Measurements from ENCODE around the gene ALKBH3. TPM values are rescaled to one million over a fixed set of nuclear protein-coding genes. Genes with fewer than 3 reads are reported as not detected.

ALKBH3 gene
- polyA plus RNA-seq, 1 donor (not counting 4 experiments of a cell fraction or from before 2014, with no cell fraction given), result 42.4 TPM

GRCh38 chr11:43832536-43832935 lies 48.1 kb upstream of the ALKBH3 start:
- no peak for TF ChIP-seq CTCF (optimal IDR thresholded peaks at IDR 0.05 in 1 of 3, IDR thresholded peaks at IDR 0.05 in 1 of 3, conservative IDR thresholded peaks at IDR 0.05 in 1 of 3; ENCODE audit: extremely low read depth in 1 of 3, insufficient read depth in 2 of 3, low read length in 3 of 3)
- no peak for TF ChIP-seq EZH2 (IDR thresholded peaks at IDR 0.05; ENCODE audit: low read length)
- H3K27ac ChIP-seq (ENCODE audit: control insufficient read depth, insufficient read depth, low read length), result peak overlapping the region; percentile 20
- no peak overlapping the region for H3K4me2 ChIP-seq (ENCODE audit: control insufficient read depth, extremely low read depth, insufficient read depth, low read depth, low read length)
- H3K9me3 ChIP-seq (ENCODE audit: control insufficient read depth, low read depth, low read length), result no peaks in the 10 kb centered on the region
- peaks cover 0 to 7% of the 10 kb centered on the region in 2 experiments for H3K36me3 ChIP-seq (ENCODE audit: control insufficient read depth in 2 of 2, extremely low read depth in 1 of 2, insufficient read depth in 2 of 2, low read length in 2 of 2)
- no peak overlapping the region for H3K4me3 ChIP-seq (ENCODE audit: control insufficient read depth in 2 of 3, extremely low read depth in 1 of 3, insufficient read depth in 2 of 3, low read depth in 1 of 3, low read length in 3 of 3)
- peaks cover 3% of the 10 kb centered on the region for H3K79me2 ChIP-seq (ENCODE audit: control insufficient read depth, insufficient read depth, low read length)
- dilution Hi-C loops (cut with MboI; ENCODE audit: extremely low pct_ligation_motif_present, low sequenced_read_pairs), result no loop called here
- DNase-seq (ENCODE audit: low read depth, low spot score), result no peak
- FAIRE-seq, result peak; percentile 29
- no peaks in the 10 kb centered on the region for H3K9me1 ChIP-seq (ENCODE audit: control insufficient read depth, extremely low read depth, insufficient read depth, low read length)
- no peaks in the 10 kb centered on the region for H3K27me3 ChIP-seq (ENCODE audit: control insufficient read depth, extremely low read depth, insufficient read depth, low read length)
- H3K9ac ChIP-seq (ENCODE audit: control insufficient read depth, extremely low read depth, insufficient read depth, low read length), result no peak overlapping the region
- H4K20me1 ChIP-seq (ENCODE audit: control insufficient read depth, extremely low read depth, insufficient read depth, low read length), result no peaks in the 10 kb centered on the region
- H3K4me1 ChIP-seq (ENCODE audit: control insufficient read depth, extremely low read depth, insufficient read depth, low read length), result peaks cover 26% of the 10 kb centered on the region
- no peak overlapping the region for H2AFZ ChIP-seq (ENCODE audit: control insufficient read depth, low read length)

- DNase-seq (ENCODE audit: low read depth, low spot score) (no peak), FAIRE-seq (no peak)
- no peaks in the 10 kb centered on the region for H3K9me1 ChIP-seq (ENCODE audit: control insufficient read depth, extremely low read depth, insufficient read depth, low read length)
- peaks cover 26% of the 10 kb centered on the region for H3K4me1 ChIP-seq (ENCODE audit: control insufficient read depth, extremely low read depth, insufficient read depth, low read length)
- H3K27ac ChIP-seq (ENCODE audit: control insufficient read depth, insufficient read depth, low read length), result no peak overlapping the region
- peaks cover 3% of the 10 kb centered on the region for H3K79me2 ChIP-seq (ENCODE audit: control insufficient read depth, insufficient read depth, low read length)
- no peak overlapping the region for H2AFZ ChIP-seq (ENCODE audit: control insufficient read depth, low read length)
- no peaks in the 10 kb centered on the region for H3K9me3 ChIP-seq (ENCODE audit: control insufficient read depth, low read depth, low read length)
- H3K4me2 ChIP-seq (ENCODE audit: control insufficient read depth, extremely low read depth, insufficient read depth, low read depth, low read length), result no peak overlapping the region
- peaks cover 0 to 7% of the 10 kb centered on the region in 2 experiments for H3K36me3 ChIP-seq (ENCODE audit: control insufficient read depth in 2 of 2, extremely low read depth in 1 of 2, insufficient read depth in 2 of 2, low read length in 2 of 2)
- H3K27me3 ChIP-seq (ENCODE audit: control insufficient read depth, extremely low read depth, insufficient read depth, low read length), result no peaks in the 10 kb centered on the region
- dilution Hi-C loops (cut with MboI; ENCODE audit: extremely low pct_ligation_motif_present, low sequenced_read_pairs), result no loop called here
- H3K9ac ChIP-seq (ENCODE audit: control insufficient read depth, extremely low read depth, insufficient read depth, low read length), result no peak overlapping the region
- no peaks in the 10 kb centered on the region for H4K20me1 ChIP-seq (ENCODE audit: control insufficient read depth, extremely low read depth, insufficient read depth, low read length)
- no peak overlapping the region for H3K4me3 ChIP-seq (ENCODE audit: control insufficient read depth in 2 of 3, extremely low read depth in 1 of 3, insufficient read depth in 2 of 3, low read depth in 1 of 3, low read length in 3 of 3)
- TF ChIP-seq EZH2 (IDR thresholded peaks at IDR 0.05; ENCODE audit: low read length) (no peak), CTCF (optimal IDR thresholded peaks at IDR 0.05 in 1 of 3, IDR thresholded peaks at IDR 0.05 in 1 of 3, conservative IDR thresholded peaks at IDR 0.05 in 1 of 3; ENCODE audit: extremely low read depth in 1 of 3, insufficient read depth in 2 of 3, low read length in 3 of 3) (no peak)
Measured at GRCh38 chr11:43833657-43834073, 47.0 kb upstream of the ALKBH3 start.
